ENCODE results near the gene EXOC4. TPM values are rescaled to one million over a fixed set of nuclear protein-coding genes. Genes with fewer than 3 reads are reported as not detected.
A peak's percentile ranks its signal among the peaks of the same experiment; 100 is the strongest.

EXOC4 gene
- total and polyA plus RNA-seq, 4 donors, result 47.5 to 100 (median 72.3) TPM

GRCh38 chr7:133423618-133424017, 170.7 kb downstream of the EXOC4 start:
- no peaks in the 10 kb centered on the region for H3K4me1 ChIP-seq (ENCODE audit: control insufficient read depth, insufficient read depth, low read length)
- H3K27me3 ChIP-seq (ENCODE audit: control insufficient read depth, insufficient read depth, low read length), result no peaks in the 10 kb centered on the region
- H3K36me3 ChIP-seq (ENCODE audit: control insufficient read depth, insufficient read depth, low read length), result peaks cover 4% of the 10 kb centered on the region
- WGBS (ENCODE audit: insufficient coverage), result 94% methylated on average over 20 of the region's 23 CpGs
- no peak overlapping the region for H3K27ac ChIP-seq (ENCODE audit: low read depth, low read length)
- no peak for DNase-seq (ENCODE audit: low read depth in 4 of 6, low spot score in 6 of 6)
- H3K4me3 ChIP-seq (ENCODE audit: low read depth, low read length), result no peak overlapping the region
- peaks cover 2% of the 10 kb centered on the region for H3K9me3 ChIP-seq (ENCODE audit: control insufficient read depth, insufficient read depth, low read length)

GRCh38 chr7:133428326-133428725, 175.4 kb downstream of the EXOC4 start:
- Histone ChIP-seq H3K4me3 (ENCODE audit: low read depth, low read length) (no peak overlapping the region), H3K4me1 (ENCODE audit: control insufficient read depth, insufficient read depth, low read length) (no peaks in the 10 kb centered on the region), H3K9me3 (ENCODE audit: control insufficient read depth, insufficient read depth, low read length) (peaks cover 2% of the 10 kb centered on the region), H3K27me3 (ENCODE audit: control insufficient read depth, insufficient read depth, low read length) (no peaks in the 10 kb centered on the region), H3K27ac (ENCODE audit: low read depth, low read length) (no peak overlapping the region), H3K36me3 (ENCODE audit: control insufficient read depth, insufficient read depth, low read length) (peaks cover 4% of the 10 kb centered on the region)
- 100% methylated on average over 2 of the region's 2 CpGs for WGBS (ENCODE audit: insufficient coverage)
- no peak for DNase-seq (ENCODE audit: low read depth in 4 of 6, low spot score in 6 of 6)

GRCh38 chr7:133428876-133429275, 176.0 kb downstream of the EXOC4 start:
- WGBS (ENCODE audit: insufficient coverage), result 97% methylated on average over 2 of the region's 3 CpGs
- Histone ChIP-seq H3K4me1 (ENCODE audit: control insufficient read depth, insufficient read depth, low read length) (no peaks in the 10 kb centered on the region), H3K27me3 (ENCODE audit: control insufficient read depth, insufficient read depth, low read length) (no peaks in the 10 kb centered on the region), H3K4me3 (ENCODE audit: low read depth, low read length) (no peak overlapping the region), H3K36me3 (ENCODE audit: control insufficient read depth, insufficient read depth, low read length) (no peaks in the 10 kb centered on the region), H3K9me3 (ENCODE audit: control insufficient read depth, insufficient read depth, low read length) (no peaks in the 10 kb centered on the region), H3K27ac (ENCODE audit: low read depth, low read length) (no peak overlapping the region)
- DNase-seq (ENCODE audit: low read depth in 4 of 6, low spot score in 6 of 6), result no peak

- no peaks in the 10 kb centered on the region for H3K4me1 ChIP-seq (ENCODE audit: control insufficient read depth, insufficient read depth, low read length)
- no peaks in the 10 kb centered on the region for H3K36me3 ChIP-seq (ENCODE audit: control insufficient read depth, insufficient read depth, low read length)
- no peaks in the 10 kb centered on the region for H3K27me3 ChIP-seq (ENCODE audit: control insufficient read depth, insufficient read depth, low read length)
- H3K9me3 ChIP-seq (ENCODE audit: control insufficient read depth, insufficient read depth, low read length), result no peaks in the 10 kb centered on the region
- H3K4me3 ChIP-seq (ENCODE audit: low read depth, low read length), result no peak overlapping the region
- DNase-seq (ENCODE audit: low read depth in 4 of 6, low spot score in 6 of 6), result no peak
- H3K27ac ChIP-seq (ENCODE audit: low read depth, low read length), result no peak overlapping the region
- 100% methylated on average over 1 of the region's 3 CpGs for WGBS (ENCODE audit: insufficient coverage)
Observed at GRCh38 chr7:133429371-133429770, 176.5 kb downstream of the EXOC4 start.

GRCh38 chr7:133431134-133431724, 178.4 kb downstream of the EXOC4 start:
- WGBS (ENCODE audit: insufficient coverage), result 60% methylated on average over 1 of the region's 1 CpG
- H3K4me3 ChIP-seq (ENCODE audit: low read depth, low read length), result no peak overlapping the region
- H3K9me3 ChIP-seq (ENCODE audit: control insufficient read depth, insufficient read depth, low read length), result no peaks in the 10 kb centered on the region
- H3K4me1 ChIP-seq (ENCODE audit: control insufficient read depth, insufficient read depth, low read length), result no peaks in the 10 kb centered on the region
- no peak overlapping the region for H3K27ac ChIP-seq (ENCODE audit: low read depth, low read length)
- DNase-seq (ENCODE audit: low read depth in 4 of 6, low spot score in 6 of 6), result peak in 1 of 6 donors; percentile 81
- H3K36me3 ChIP-seq (ENCODE audit: control insufficient read depth, insufficient read depth, low read length), result no peaks in the 10 kb centered on the region
- no peaks in the 10 kb centered on the region for H3K27me3 ChIP-seq (ENCODE audit: control insufficient read depth, insufficient read depth, low read length)

GRCh38 chr7:133433165-133433812, 180.4 kb downstream of the EXOC4 start:
- no peak overlapping the region for H3K27ac ChIP-seq (ENCODE audit: low read depth, low read length)
- DNase-seq (ENCODE audit: low read depth in 4 of 6, low spot score in 6 of 6), result no peak
- H3K4me1 ChIP-seq (ENCODE audit: control insufficient read depth, insufficient read depth, low read length), result no peaks in the 10 kb centered on the region
- no peaks in the 10 kb centered on the region for H3K27me3 ChIP-seq (ENCODE audit: control insufficient read depth, insufficient read depth, low read length)
- 57% methylated on average over 1 of the region's 4 CpGs for WGBS (ENCODE audit: insufficient coverage)
- no peaks in the 10 kb centered on the region for H3K9me3 ChIP-seq (ENCODE audit: control insufficient read depth, insufficient read depth, low read length)
- H3K4me3 ChIP-seq (ENCODE audit: low read depth, low read length), result no peak overlapping the region
- H3K36me3 ChIP-seq (ENCODE audit: control insufficient read depth, insufficient read depth, low read length), result no peaks in the 10 kb centered on the region

- Histone ChIP-seq H3K9me3 (ENCODE audit: control insufficient read depth, insufficient read depth, low read length) (no peaks in the 10 kb centered on the region), H3K4me1 (ENCODE audit: control insufficient read depth, insufficient read depth, low read length) (no peaks in the 10 kb centered on the region), H3K4me3 (ENCODE audit: low read depth, low read length) (no peak overlapping the region), H3K27me3 (ENCODE audit: control insufficient read depth, insufficient read depth, low read length) (no peaks in the 10 kb centered on the region), H3K27ac (ENCODE audit: low read depth, low read length) (no peak overlapping the region), H3K36me3 (ENCODE audit: control insufficient read depth, insufficient read depth, low read length) (no peaks in the 10 kb centered on the region)
- peak in 5 of 6 donors; percentile 23 to 87 (median 33) for DNase-seq (ENCODE audit: low read depth in 4 of 6, low spot score in 6 of 6)
- WGBS (ENCODE audit: insufficient coverage), result no CpG with 5 or more reads among the region's 3 CpGs
Observed at GRCh38 chr7:133434246-133434865, 181.5 kb downstream of the EXOC4 start.

GRCh38 chr7:133436014-133436428, 183.1 kb downstream of the EXOC4 start:
- 76% methylated on average over 3 of the region's 3 CpGs for WGBS (ENCODE audit: insufficient coverage)
- H3K4me1 ChIP-seq (ENCODE audit: control insufficient read depth, insufficient read depth, low read length), result no peaks in the 10 kb centered on the region
- no peaks in the 10 kb centered on the region for H3K36me3 ChIP-seq (ENCODE audit: control insufficient read depth, insufficient read depth, low read length)
- no peaks in the 10 kb centered on the region for H3K27me3 ChIP-seq (ENCODE audit: control insufficient read depth, insufficient read depth, low read length)
- H3K9me3 ChIP-seq (ENCODE audit: control insufficient read depth, insufficient read depth, low read length), result no peaks in the 10 kb centered on the region
- DNase-seq (ENCODE audit: low read depth in 4 of 6, low spot score in 6 of 6), result peak in 1 of 6 donors; percentile 41
- H3K4me3 ChIP-seq (ENCODE audit: low read depth, low read length), result no peak overlapping the region
- no peak overlapping the region for H3K27ac ChIP-seq (ENCODE audit: low read depth, low read length)

GRCh38 chr7:133437544-133437943, 184.7 kb downstream of the EXOC4 start:
- no peak overlapping the region for H3K4me3 ChIP-seq (ENCODE audit: low read depth, low read length)
- H3K27me3 ChIP-seq (ENCODE audit: control insufficient read depth, insufficient read depth, low read length), result no peaks in the 10 kb centered on the region
- no peaks in the 10 kb centered on the region for H3K36me3 ChIP-seq (ENCODE audit: control insufficient read depth, insufficient read depth, low read length)
- H3K4me1 ChIP-seq (ENCODE audit: control insufficient read depth, insufficient read depth, low read length), result no peaks in the 10 kb centered on the region
- H3K27ac ChIP-seq (ENCODE audit: low read depth, low read length), result no peak overlapping the region
- H3K9me3 ChIP-seq (ENCODE audit: control insufficient read depth, insufficient read depth, low read length), result no peaks in the 10 kb centered on the region
- WGBS (ENCODE audit: insufficient coverage), result no CpG with 5 or more reads among the region's 4 CpGs
- no peak for DNase-seq (ENCODE audit: low read depth in 4 of 6, low spot score in 6 of 6)

GRCh38 chr7:133442818-133443217, 189.9 kb downstream of the EXOC4 start:
- Histone ChIP-seq H3K4me3 (ENCODE audit: low read depth, low read length) (no peak overlapping the region), H3K9me3 (ENCODE audit: control insufficient read depth, insufficient read depth, low read length) (no peaks in the 10 kb centered on the region), H3K4me1 (ENCODE audit: control insufficient read depth, insufficient read depth, low read length) (no peaks in the 10 kb centered on the region), H3K36me3 (ENCODE audit: control insufficient read depth, insufficient read depth, low read length) (no peaks in the 10 kb centered on the region), H3K27ac (ENCODE audit: low read depth, low read length) (no peak overlapping the region), H3K27me3 (ENCODE audit: control insufficient read depth, insufficient read depth, low read length) (no peaks in the 10 kb centered on the region)
- 90% methylated on average over 2 of the region's 3 CpGs for whole genome bisulfite sequencing (ENCODE audit: insufficient coverage)
- DNase-seq (ENCODE audit: low read depth in 4 of 6, low spot score in 6 of 6), result no peak
